22Rv1 (cell line): ENCODE measurements around the gene CCL13.

Source experiments
- CTCF ChIP-seq: fragments of 450-650 bp; IDR thresholded peaks from 2 replicates; pipeline ENCODE4 v1.5.1; 2017; ENCODE audit warnings: mild to moderate bottlenecking
- ZFX ChIP-seq: fragments of 450-650 bp; IDR thresholded peaks from 2 replicates; pipeline ENCODE4 v1.6.1; 2017; ENCODE audit warnings: antibody characterized with exemption, borderline replicate concordance

- TF ChIP-seq CTCF = no peak
- no peak for TF ChIP-seq ZFX
Measured at GRCh38 chr17:34397265-34397664, 41.0 kb downstream of the CCL13 start.
